ENCODE measurements around the gene CDK18. TPM values are rescaled to one million over a fixed set of nuclear protein-coding genes. Genes with fewer than 3 reads are reported as not detected.

CDK18 gene
- total and polyA plus RNA-seq, 4 donors: 2.4 to 3.7 (median 3.1) TPM

- no peaks in the 10 kb centered on the region for H3K4me1 ChIP-seq (ENCODE audit: control insufficient read depth in 4 of 4, insufficient read depth in 4 of 4, low read length in 3 of 4)
- no peak for DNase-seq (ENCODE audit: low spot score)
- no peaks in the 10 kb centered on the region for H3K9me3 ChIP-seq (ENCODE audit: control insufficient read depth in 4 of 4, low read length in 3 of 4)
- H3K4me3 ChIP-seq (ENCODE audit: low read depth in 1 of 3, low read length in 3 of 3): no peak overlapping the region
- TF ChIP-seq FOXA2 (IDR thresholded peaks at IDR 0.05): no peak
- TF ChIP-seq SP1 (IDR thresholded peaks at IDR 0.05): no peak
- TF ChIP-seq RAD21 (IDR thresholded peaks at IDR 0.05): no peak
- no peak for TF ChIP-seq YY1 (IDR thresholded peaks at IDR 0.05)
- no peak for TF ChIP-seq REST (IDR thresholded peaks at IDR 0.05)
- TF ChIP-seq ZBTB33 (IDR thresholded peaks at IDR 0.05): no peak
- TF ChIP-seq HNF4A (conservative IDR thresholded peaks at IDR 0.05): no peak
- no peak for TF ChIP-seq TAF1 (conservative IDR thresholded peaks at IDR 0.05)
- no peak for TF ChIP-seq NR2F2 (IDR thresholded peaks at IDR 0.05)
- TF ChIP-seq EGR1 (IDR thresholded peaks at IDR 0.05; ENCODE audit: low read depth in 2 of 2): no peak
- TF ChIP-seq ATF3 (IDR thresholded peaks at IDR 0.05): no peak
- TF ChIP-seq JUND (IDR thresholded peaks at IDR 0.05): no peak
- TF ChIP-seq HNF4G (IDR thresholded peaks at IDR 0.05): no peak
- no peak for TF ChIP-seq MAX (IDR thresholded peaks at IDR 0.05)
- no peak for TF ChIP-seq FOXA1 (IDR thresholded peaks at IDR 0.05)
- no peak for TF ChIP-seq GABPA (IDR thresholded peaks at IDR 0.05 in 1 of 2, conservative IDR thresholded peaks at IDR 0.05 in 1 of 2)
- H3K27ac ChIP-seq (ENCODE audit: low read depth in 1 of 2, low read length in 2 of 2): no peak overlapping the region
- peaks cover 0 to 2% (median 0%) of the 10 kb centered on the region in 4 donors for H3K27me3 ChIP-seq (ENCODE audit: control insufficient read depth in 4 of 4, insufficient read depth in 4 of 4, low read length in 3 of 4)
- H3K36me3 ChIP-seq (ENCODE audit: control insufficient read depth in 4 of 4, insufficient read depth in 3 of 4, low read depth in 1 of 4, low read length in 3 of 4): no peaks in the 10 kb centered on the region
- WGBS: 69% methylated on average over 2 of the region's 2 CpGs
- no peak overlapping the region for H3K9ac ChIP-seq (ENCODE audit: low read depth in 1 of 2, low read length in 2 of 2)
These were observed 39.1 kb upstream of the CDK18 start for GRCh38 chr1:205465392-205465791.

GRCh38 chr1:205466595-205467220 lies 37.8 kb upstream of the CDK18 start:
- DNase-seq (ENCODE audit: low spot score): no peak
- Histone ChIP-seq H3K9ac (ENCODE audit: low read depth in 1 of 2, low read length in 2 of 2) (no peak overlapping the region), H3K27me3 (ENCODE audit: control insufficient read depth in 4 of 4, insufficient read depth in 4 of 4, low read length in 3 of 4) (peaks cover 0 to 2% (median 0%) of the 10 kb centered on the region in 4 donors), H3K4me1 (ENCODE audit: control insufficient read depth in 4 of 4, insufficient read depth in 4 of 4, low read length in 3 of 4) (no peaks in the 10 kb centered on the region), H3K27ac (ENCODE audit: low read depth in 1 of 2, low read length in 2 of 2) (no peak overlapping the region), H3K4me3 (ENCODE audit: low read depth in 1 of 3, low read length in 3 of 3) (no peak overlapping the region), H3K36me3 (ENCODE audit: control insufficient read depth in 4 of 4, insufficient read depth in 3 of 4, low read depth in 1 of 4, low read length in 3 of 4) (no peaks in the 10 kb centered on the region), H3K9me3 (ENCODE audit: control insufficient read depth in 4 of 4, low read length in 3 of 4) (no peaks in the 10 kb centered on the region)
- WGBS: 62% methylated on average over 7 of the region's 7 CpGs
- TF ChIP-seq SP1 (IDR thresholded peaks at IDR 0.05): no peak
- no peak for TF ChIP-seq NR2F2 (IDR thresholded peaks at IDR 0.05)
- TF ChIP-seq YY1 (IDR thresholded peaks at IDR 0.05): no peak
- no peak for TF ChIP-seq HNF4A (conservative IDR thresholded peaks at IDR 0.05)
- TF ChIP-seq FOXA2 (IDR thresholded peaks at IDR 0.05): no peak
- TF ChIP-seq ATF3 (IDR thresholded peaks at IDR 0.05): no peak
- no peak for TF ChIP-seq GABPA (IDR thresholded peaks at IDR 0.05 in 1 of 2, conservative IDR thresholded peaks at IDR 0.05 in 1 of 2)
- TF ChIP-seq MAX (IDR thresholded peaks at IDR 0.05): no peak
- no peak for TF ChIP-seq CTCF (IDR thresholded peaks at IDR 0.05; ENCODE audit: low read depth, low read length, missing input control)
- TF ChIP-seq FOXA1 (IDR thresholded peaks at IDR 0.05): no peak
